ENCODE data around the gene SLC9C1. TPM values are rescaled to one million over a fixed set of nuclear protein-coding genes. Genes with fewer than 3 reads are reported as not detected.
A peak's percentile ranks its signal among the peaks of the same experiment; 100 is the strongest.

Gene SLC9C1
- total and polyA plus RNA-seq, 8 donors: 1.1 TPM; not detected in 7

GRCh38 chr3:112314649-112315048 is 20.6 kb upstream of the SLC9C1 start:
- H3K4me1 ChIP-seq: no peaks in the 10 kb centered on the region
- H3K27ac ChIP-seq: no peak overlapping the region
- no peaks in the 10 kb centered on the region for H3K27me3 ChIP-seq
- H3K4me3 ChIP-seq: no peak overlapping the region
- DNase-seq: no peak
- intact Hi-C loops (cut with DNase I; ENCODE audit: low total_unique reads): no loop called here
- WGBS, 5 donors: 55 to 76% (median 65%) methylated on average over 2 of the region's 2 CpGs
- no peaks in the 10 kb centered on the region for H3K36me3 ChIP-seq
- H3K9me3 ChIP-seq: peaks cover 0 to 10% (median 0%) of the 10 kb centered on the region in 4 donors
- TF ChIP-seq CTCF (IDR thresholded peaks at IDR 0.05) (no peak), POLR2A (IDR thresholded peaks at IDR 0.05) (no peak), POLR2AphosphoS5 (IDR thresholded peaks at IDR 0.05) (no peak), EP300 (IDR thresholded peaks at IDR 0.05) (no peak)

GRCh38 chr3:112308151-112308911 is 14.3 kb upstream of the SLC9C1 start:
- 43 to 59% (median 53%) methylated on average over 7 of the region's 7 CpGs for WGBS, 5 donors
- no peaks in the 10 kb centered on the region for H3K36me3 ChIP-seq
- H3K4me1 ChIP-seq: peaks cover 14 to 23% (median 19%) of the 10 kb centered on the region in 4 donors
- no peaks in the 10 kb centered on the region for H3K27me3 ChIP-seq
- no peak overlapping the region for H3K4me3 ChIP-seq
- intact Hi-C loops (cut with DNase I; ENCODE audit: low total_unique reads): no loop called here
- H3K9me3 ChIP-seq: no peaks in the 10 kb centered on the region
- TF ChIP-seq CTCF (IDR thresholded peaks at IDR 0.05): no peak
- TF ChIP-seq POLR2A (IDR thresholded peaks at IDR 0.05): no peak
- no peak for TF ChIP-seq EP300 (IDR thresholded peaks at IDR 0.05)
- no peak for TF ChIP-seq POLR2AphosphoS5 (IDR thresholded peaks at IDR 0.05)
- peak in 1 of 2 donors; percentile 79 for DNase-seq
- H3K27ac ChIP-seq: peak overlapping the region in 2 of 5 donors; percentile 27 to 30

- TF ChIP-seq EP300 (IDR thresholded peaks at IDR 0.05) (no peak), POLR2AphosphoS5 (IDR thresholded peaks at IDR 0.05) (no peak), POLR2A (IDR thresholded peaks at IDR 0.05) (no peak), CTCF (IDR thresholded peaks at IDR 0.05) (no peak)
- Histone ChIP-seq H3K4me3 (no peak overlapping the region), H3K27me3 (no peaks in the 10 kb centered on the region), H3K27ac (peak overlapping the region in 1 of 5 donors; percentile 27), H3K9me3 (no peaks in the 10 kb centered on the region), H3K36me3 (no peaks in the 10 kb centered on the region), H3K4me1 (peaks cover 14 to 30% (median 25%) of the 10 kb centered on the region in 4 donors)
- WGBS, 5 donors: 50 to 73% (median 65%) methylated on average over 4 of the region's 4 CpGs
- intact Hi-C loops (cut with DNase I; ENCODE audit: low total_unique reads): no loop called here
- DNase-seq: no peak
Observed at GRCh38 chr3:112307557-112307956, 13.5 kb upstream of the SLC9C1 start.

GRCh38 chr3:112306825-112307224 is 12.8 kb upstream of the SLC9C1 start:
- DNase-seq: no peak
- WGBS, 5 donors: 86 to 98% (median 93%) methylated on average over 9 of the region's 9 CpGs
- H3K4me3 ChIP-seq: no peak overlapping the region
- TF ChIP-seq CTCF (IDR thresholded peaks at IDR 0.05) (no peak), POLR2A (IDR thresholded peaks at IDR 0.05) (no peak), EP300 (IDR thresholded peaks at IDR 0.05) (no peak), POLR2AphosphoS5 (IDR thresholded peaks at IDR 0.05) (no peak)
- intact Hi-C loops (cut with DNase I; ENCODE audit: low total_unique reads): no loop called here
- no peaks in the 10 kb centered on the region for H3K36me3 ChIP-seq
- H3K27ac ChIP-seq: no peak overlapping the region
- H3K27me3 ChIP-seq: no peaks in the 10 kb centered on the region
- no peaks in the 10 kb centered on the region for H3K9me3 ChIP-seq
- peaks cover 14 to 30% (median 26%) of the 10 kb centered on the region in 4 donors for H3K4me1 ChIP-seq

Measured in stomach (tissue), 9 donors.